HepG2 (cell line): ENCODE data around the gene HS3ST5. TPM values are rescaled to one million over a fixed set of nuclear protein-coding genes. Genes with fewer than 3 reads are reported as not detected.

Experiments
- ATAC-seq: fragments of 200-7000 bp; cut with Tn5 transposase; 3 replicates; pipeline ENCODE4 v1.9.1; 2020; ENCODE audit warnings: mild to moderate bottlenecking, moderate library complexity
- BruUV-seq: library from RNA; stranded (reverse); fragments of 400-500 nt; replicated peaks from 2 replicates; lab custom pipeline; 2021; lab: Mats Ljungman, UMichigan
- CTCF ChIA-PET: fragments of 300-600 bp; formaldehyde crosslinking; extraction: SDS; loops from one replicate; lab custom pipeline; 2021; ENCODE audit warnings: low total read pairs, inconsistent platforms, low intra/inter-chr PET ratio; lab: Yijun Ruan, JAX
- POLR2A ChIA-PET: fragments of 350-600 bp; sonication (Branson Sonifier 250); formaldehyde crosslinking; loops from one replicate; lab custom pipeline; 2020; ENCODE audit warnings: antibody characterized with exemption, inconsistent platforms; lab: Yijun Ruan, JAX
- DNase-seq: peaks from one replicate; pipeline ENCODE4 v3.0.0-alpha.2; 2015; ENCODE audit warnings: low spot score
- FAIRE-seq: peaks from 3 replicates; lab custom pipeline; 2011; peaks lifted over from hg19 to GRCh38; lab: Jason Lieb, UNC
- H2AFZ ChIP-seq: one replicate; pipeline ENCODE4 v1.6.1; 2011; ENCODE audit warnings: low read length, inconsistent platforms
- H3K27ac ChIP-seq: fragments of 300-600 bp; 3 replicates; pipeline ENCODE4 v1.8.0; 2011; ENCODE audit warnings: mixed run types, mild to moderate bottlenecking, mixed read lengths, low read length, inconsistent platforms; ENCODE audit not compliant: insufficient read depth; ENCODE audit errors: extremely low read length
- H3K27me3 ChIP-seq, 2 experiments: fragments of 200-600 bp in 1 of 2; 2 replicates in 1 of 2; 3 replicates in 1 of 2; pipeline versions ENCODE4 v1.6.0 to v1.8.0; 2011; ENCODE audit warnings: low read length in 2 of 2, mild to moderate bottlenecking in 2 of 2, moderate library complexity in 2 of 2, inconsistent platforms in 1 of 2; ENCODE audit not compliant: insufficient read depth in 2 of 2, control insufficient read depth in 1 of 2
- H3K36me3 ChIP-seq, 2 experiments: fragments of 200-600 bp in 1 of 2; replicated peaks in 1 of 2; 2 replicates in 1 of 2; 3 replicates in 1 of 2; pipeline versions ENCODE4 v1.5.1 to v1.8.0; 2011; ENCODE audit warnings: low read length in 2 of 2, inconsistent platforms in 1 of 2; ENCODE audit not compliant: insufficient read depth in 2 of 2, control insufficient read depth in 1 of 2
- H3K4me1 ChIP-seq: 2 replicates; pipeline ENCODE4 v1.5.1; 2012; ENCODE audit warnings: low read length, inconsistent platforms; ENCODE audit not compliant: insufficient read depth
- H3K4me2 ChIP-seq: 2 replicates; pipeline ENCODE4 v1.6.0; 2011; ENCODE audit warnings: low read depth, low read length, inconsistent platforms
- H3K4me3 ChIP-seq, 3 experiments: fragments of 200-600 bp in 1 of 3; sonication (generic), shearing (Covaris generic) in 1 of 3; replicated peaks in 1 of 3; 2 replicates each; pipeline ENCODE4 v1.5.1; 2011 to 2016; ENCODE audit warnings: low read length in 3 of 3, inconsistent platforms in 2 of 3, low read depth in 2 of 3, mild to moderate bottlenecking in 2 of 3, control low read depth in 1 of 3, mixed read lengths in 1 of 3; ENCODE audit not compliant: insufficient read depth in 1 of 3
- H3K79me2 ChIP-seq: one replicate; pipeline ENCODE4 v1.6.1; 2011; ENCODE audit warnings: low read length, inconsistent platforms; ENCODE audit not compliant: insufficient read depth
- H3K9ac ChIP-seq: 2 replicates; pipeline ENCODE4 v1.6.0; 2011; ENCODE audit warnings: mild to moderate bottlenecking, low read depth, low read length, inconsistent platforms; ENCODE audit not compliant: insufficient read depth
- H3K9me3 ChIP-seq: 2 replicates; pipeline ENCODE4 v1.5.1; 2012; ENCODE audit warnings: mild to moderate bottlenecking, low read length
- H4K20me1 ChIP-seq: 2 replicates; pipeline ENCODE4 v1.6.0; 2011; ENCODE audit warnings: inconsistent platforms, mild to moderate bottlenecking, low read length, moderate library complexity; ENCODE audit not compliant: insufficient read depth
- ARNT ChIP-seq: fragments of 450-650 bp; IDR thresholded peaks from 2 replicates; pipeline ENCODE4 v1.6.1; 2017
- HNF4G ChIP-seq, 2 experiments: sonication (generic) in 1 of 2; formaldehyde crosslinking in 1 of 2; IDR thresholded peaks; 2 replicates each; pipeline versions ENCODE4 v1.4.0 to v1.6.1; 2011 to 2020; ENCODE audit warnings: borderline replicate concordance in 2 of 2, low read depth in 2 of 2, mild to moderate bottlenecking in 2 of 2, low read length in 1 of 2, missing genetic modification reagents in 1 of 2, moderate library complexity in 1 of 2
- HNRNPLL ChIP-seq: fragments of 200-400 bp; formaldehyde crosslinking; IDR thresholded peaks from 2 replicates; pipeline ENCODE4 v1.6.1; 2017; ENCODE audit warnings: mild to moderate bottlenecking, low read depth, low read length; ENCODE audit not compliant: poor library complexity, severe bottlenecking
- KLF15 ChIP-seq: sonication (generic); formaldehyde crosslinking; IDR thresholded peaks from 2 replicates; pipeline ENCODE4 v1.8.1; 2023; ENCODE audit warnings: borderline replicate concordance, mild to moderate bottlenecking, inconsistent platforms, missing genetic modification reagents, mixed read lengths
- MTA3 ChIP-seq: sonication (generic); formaldehyde crosslinking; IDR thresholded peaks from 2 replicates; pipeline ENCODE4 v1.4.0; 2020; ENCODE audit warnings: missing genetic modification reagents
- PRPF4 ChIP-seq: fragments of 200-400 bp; formaldehyde crosslinking; IDR thresholded peaks from 2 replicates; pipeline ENCODE4 v1.6.1; 2016; ENCODE audit warnings: low read length, low read depth; ENCODE audit not compliant: poor library complexity, severe bottlenecking
- TRIM24 ChIP-seq: sonication (generic); formaldehyde crosslinking; IDR thresholded peaks from 2 replicates; pipeline ENCODE4 v1.8.0; 2022; ENCODE audit warnings: mild to moderate bottlenecking, missing genetic modification reagents
- ZBTB26 ChIP-seq: IDR thresholded peaks from 2 replicates; pipeline ENCODE4 v1.6.1; 2016; ENCODE audit warnings: missing compliant biosample characterization, missing genetic modification reagents, borderline replicate concordance
- ZBTB8A ChIP-seq: sonication (generic); formaldehyde crosslinking; IDR thresholded peaks from 2 replicates; pipeline ENCODE4 v1.4.0; 2020; ENCODE audit warnings: mild to moderate bottlenecking, low read depth, missing genetic modification reagents, borderline replicate concordance
- ZFP82 ChIP-seq: sonication (generic); formaldehyde crosslinking; IDR thresholded peaks from 2 replicates; pipeline ENCODE4 v1.5.1; 2020; ENCODE audit warnings: mild to moderate bottlenecking, missing genetic modification reagents, borderline replicate concordance
- ZFYVE20 ChIP-seq: sonication (generic); formaldehyde crosslinking; IDR thresholded peaks from 2 replicates; pipeline ENCODE4 v1.8.0; 2023; ENCODE audit warnings: low read depth, mild to moderate bottlenecking, moderate library complexity, missing genetic modification reagents, borderline replicate concordance
- WGBS: methylation state at CpG from one replicate; pipeline ENCODE4 v1.1.6; 2017; ENCODE audit warnings: low lambda C conversion rate; 5-methylcytosine and 5-hydroxymethylcytosine counted together
- in situ Hi-C: cut with HindIII; loops from 2 replicates; pipeline ENCODE4 v1.10.0; 2017; ENCODE audit warnings: low pct_unique_long_range_greater_than_20kb; ENCODE audit not compliant: extremely low pct_ligation_motif_present
- intact Hi-C: fragments of 100-400 bp; cut with micrococcal nuclease; formaldehyde crosslinking; loops from one replicate; pipeline ENCODE4 v1.10.0; 2022; ENCODE audit not compliant: unreplicated experiment
- polyA plus RNA-seq, 8 experiments: library from polyadenylated mRNA; depleted of rRNA in 3 of 8; stranded (reverse) in 7 of 8; unstranded in 1 of 8; fragments of >200 nt; fragmentation: Illumina TruSeq in 4 of 8; extraction: Trizol in 4 of 8; gene quantifications; 2 replicates each; pipeline versions ENCODE4 v1.2.1 to v1.2.3, GENCODE V29; 2011 to 2016; ENCODE audit warnings: low read depth in 4 of 8, missing spikeins in 1 of 8, mixed read lengths in 1 of 8; ENCODE audit not compliant: insufficient read depth in 1 of 8
- total RNA-seq, 5 experiments: library from RNA; depleted of rRNA; stranded (reverse); fragments of >200 nt; fragmentation: Illumina TruSeq; extraction: Trizol; gene quantifications; 2 replicates each; pipeline ENCODE4 v1.2.3, GENCODE V29; 2016; ENCODE audit warnings: low read depth in 1 of 5
- TF ChIP-seq, protein P1 (sequence below): sonication (generic); formaldehyde crosslinking; conservative IDR thresholded peaks from 2 replicates; pipeline ENCODE4 v1.4.0; 2020; ENCODE audit warnings: missing genetic modification reagents
- TF ChIP-seq, protein P2 (sequence below): sonication (generic); formaldehyde crosslinking; IDR thresholded peaks from 2 replicates; pipeline ENCODE4 v1.8.0; 2022; ENCODE audit warnings: missing genetic modification reagents, mild to moderate bottlenecking, inconsistent platforms, borderline replicate concordance

HS3ST5 gene
- total and polyA plus RNA-seq, 2 of the 13 experiments (the other 11 are each of a cell fraction or from before 2014, with no cell fraction given): 1.1 to 1.6 TPM

DNA sequence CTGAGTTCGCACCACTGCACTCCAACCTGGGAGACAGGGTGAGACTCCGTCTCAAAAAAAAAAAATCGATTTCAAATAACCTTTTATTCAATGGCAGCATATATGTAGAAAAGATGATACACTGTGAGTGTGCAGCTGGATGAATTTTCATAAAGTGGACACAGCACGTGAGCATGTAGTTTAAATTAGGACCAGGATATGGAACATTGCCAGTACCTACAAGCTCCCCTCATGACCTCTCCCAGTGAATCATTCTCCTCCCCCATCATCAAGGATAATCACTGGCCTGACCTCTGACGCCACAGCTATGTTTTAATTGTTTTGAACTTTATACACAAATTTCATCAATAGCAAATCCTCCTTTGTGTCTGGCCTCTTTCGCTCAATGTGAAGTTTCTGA lies 318.1 kb downstream of the HS3ST5 start:
- Histone ChIP-seq H3K4me1 (peaks cover 15% of the 10 kb centered on the region), H3K9me3 (no peaks in the 10 kb centered on the region), H3K27me3 (no peaks in the 10 kb centered on the region), H4K20me1 (no peaks in the 10 kb centered on the region), H3K79me2 (no peaks in the 10 kb centered on the region), H3K4me2 (no peak overlapping the region), H3K27ac (no peak overlapping the region), H3K9ac (no peak overlapping the region), H3K4me3 (no peak overlapping the region), H3K36me3 (no peaks in the 10 kb centered on the region), H2AFZ (no peak overlapping the region)
- no TSS peak for BruUV-seq
- FAIRE-seq (no peak), ATAC-seq (no peak), DNase-seq (no peak)
- ChIA-PET CTCF (no interaction called here), POLR2A (no interaction called here)
- no peak for TF ChIP-seq MTA3 (CRISPR knock-in tag)
- TF ChIP-seq, protein P1, sequence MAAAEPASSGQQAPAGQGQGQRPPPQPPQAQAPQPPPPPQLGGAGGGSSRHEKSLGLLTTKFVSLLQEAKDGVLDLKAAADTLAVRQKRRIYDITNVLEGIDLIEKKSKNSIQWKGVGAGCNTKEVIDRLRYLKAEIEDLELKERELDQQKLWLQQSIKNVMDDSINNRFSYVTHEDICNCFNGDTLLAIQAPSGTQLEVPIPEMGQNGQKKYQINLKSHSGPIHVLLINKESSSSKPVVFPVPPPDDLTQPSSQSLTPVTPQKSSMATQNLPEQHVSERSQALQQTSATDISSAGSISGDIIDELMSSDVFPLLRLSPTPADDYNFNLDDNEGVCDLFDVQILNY (CRISPR knock-in tag): no peak
- no peak for TF ChIP-seq PRPF4
- no peak for TF ChIP-seq ZFP82
- TF ChIP-seq ZFYVE20 (CRISPR knock-in tag): no peak
- TF ChIP-seq HNRNPLL: no peak
- no peak for TF ChIP-seq ZBTB26
- TF ChIP-seq HNF4G (IDR thresholded peaks at IDR 0.05; ENCODE audit: borderline replicate concordance, low read depth, low read length): no peak
- TF ChIP-seq HNF4G (CRISPR knock-in tag; IDR thresholded peaks at IDR 0.05; ENCODE audit: borderline replicate concordance, low read depth): no peak
- TF ChIP-seq ZBTB8A (CRISPR knock-in tag): no peak
- no peak for TF ChIP-seq ARNT
- no peak for TF ChIP-seq KLF15 (CRISPR knock-in tag)
- no peak for TF ChIP-seq TRIM24 (CRISPR knock-in tag)
- TF ChIP-seq, protein P2, sequence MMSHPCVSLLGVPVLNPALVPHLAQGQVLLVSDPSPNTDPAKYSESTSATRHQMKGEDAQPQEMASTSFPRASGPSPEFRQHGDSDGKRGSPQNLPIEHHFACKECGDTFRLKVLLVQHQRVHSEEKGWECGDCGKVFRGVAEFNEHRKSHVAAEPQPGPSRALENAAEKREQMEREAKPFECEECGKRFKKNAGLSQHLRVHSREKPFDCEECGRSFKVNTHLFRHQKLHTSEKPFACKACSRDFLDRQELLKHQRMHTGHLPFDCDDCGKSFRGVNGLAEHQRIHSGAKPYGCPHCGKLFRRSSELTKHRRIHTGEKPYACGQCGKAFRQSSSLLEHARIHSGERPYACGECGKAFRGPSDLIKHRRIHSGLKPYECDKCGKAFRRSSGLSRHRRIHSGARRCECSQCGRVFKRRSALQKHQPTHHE (CRISPR knock-in tag): no peak
- 61% methylated on average over 6 of the region's 6 CpGs for WGBS
- in situ Hi-C loops: no loop called here
- intact Hi-C loops: no loop called here
